ENCODE measurements around the gene INPP5D.
A peak's percentile ranks its signal among the peaks of the same experiment; 100 is the strongest.

INPP5D gene

GRCh38 chr2:233079953-233080835 is 20.1 kb downstream of the INPP5D start:
- peak; percentile 30 for DNase-seq

GRCh38 chr2:233080836-233081229 is 20.7 kb downstream of the INPP5D start:
- no peak for DNase-seq

- peak; percentile 61 for DNase-seq
Observed at GRCh38 chr2:233081232-233081730, 21.1 kb downstream of the INPP5D start.

GRCh38 chr2:233081731-233082221 is 21.6 kb downstream of the INPP5D start:
- DNase-seq = no peak

GRCh38 chr2:233082222-233082930 is 22.2 kb downstream of the INPP5D start:
- no peak for DNase-seq

GRCh38 chr2:233082931-233083755 is 23.0 kb downstream of the INPP5D start:
- DNase-seq = no peak

GRCh38 chr2:233083782-233084181 is 23.6 kb downstream of the INPP5D start:
- DNase-seq = no peak

- DNase-seq = peak; percentile 45
Observed at GRCh38 chr2:233084488-233084887, 24.3 kb downstream of the INPP5D start.

GRCh38 chr2:233085037-233085838 is 25.1 kb downstream of the INPP5D start:
- DNase-seq = no peak

GRCh38 chr2:233085839-233086150 is 25.7 kb downstream of the INPP5D start:
- no peak for DNase-seq

- no peak for DNase-seq
Observed at GRCh38 chr2:233087713-233088112, 27.6 kb downstream of the INPP5D start.

GRCh38 chr2:233088972-233089345 is 28.8 kb downstream of the INPP5D start:
- DNase-seq = no peak

- DNase-seq = no peak
Observed at GRCh38 chr2:233089851-233090250, 29.7 kb downstream of the INPP5D start.

GRCh38 chr2:233090879-233091278 is 30.7 kb downstream of the INPP5D start:
- no peak for DNase-seq

- no peak for DNase-seq
Observed at GRCh38 chr2:233091595-233092375, 31.6 kb downstream of the INPP5D start.

GRCh38 chr2:233092432-233093165 is 32.5 kb downstream of the INPP5D start:
- DNase-seq = no peak

- DNase-seq = no peak
Observed at GRCh38 chr2:233093166-233093448, 33.0 kb downstream of the INPP5D start.

- DNase-seq = no peak
Observed at GRCh38 chr2:233093721-233094120, 33.6 kb downstream of the INPP5D start.

- DNase-seq = no peak
Observed at GRCh38 chr2:233094614-233095013, 34.5 kb downstream of the INPP5D start.

- DNase-seq = no peak
Observed at GRCh38 chr2:233096006-233096405, 35.9 kb downstream of the INPP5D start.

GRCh38 chr2:233098618-233099017 is 38.5 kb downstream of the INPP5D start:
- DNase-seq = no peak
